Measurements from ENCODE around the gene CABLES1.
"Not testable (repeated sequence)": the region's sequence is repeated elsewhere in the genome, so short reads cannot be mapped to it uniquely, and the experiment has no call there.

CABLES1 gene

GRCh38 chr18:23272498-23273232 is 137.4 kb downstream of the CABLES1 start:
- no peak for DNase-seq

DNA sequence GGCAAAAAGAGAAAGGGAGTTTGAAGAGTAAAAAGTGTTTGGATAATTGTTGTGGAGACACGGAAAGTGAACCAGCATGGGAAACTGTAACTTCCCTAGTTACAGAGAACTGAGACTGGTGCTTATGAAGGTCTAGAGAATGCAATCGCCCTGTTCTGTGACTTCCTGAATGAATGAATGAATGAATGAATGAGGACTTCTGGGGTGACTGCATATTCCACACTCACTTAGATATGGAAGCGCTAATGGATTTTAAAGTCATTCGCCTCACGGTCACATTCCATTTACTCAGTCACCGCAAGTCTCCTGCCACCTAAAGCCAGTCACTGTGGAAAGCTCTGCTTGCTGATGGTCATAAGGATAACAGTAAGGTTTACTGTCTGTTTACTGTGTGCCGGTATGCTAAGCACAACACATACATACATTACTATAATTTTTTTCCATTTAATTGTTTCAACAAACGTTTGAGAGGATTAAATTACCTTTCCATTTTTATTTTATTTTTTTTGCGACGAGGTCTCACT is 138.2 kb downstream of the CABLES1 start:
- no peak for DNase-seq

DNA sequence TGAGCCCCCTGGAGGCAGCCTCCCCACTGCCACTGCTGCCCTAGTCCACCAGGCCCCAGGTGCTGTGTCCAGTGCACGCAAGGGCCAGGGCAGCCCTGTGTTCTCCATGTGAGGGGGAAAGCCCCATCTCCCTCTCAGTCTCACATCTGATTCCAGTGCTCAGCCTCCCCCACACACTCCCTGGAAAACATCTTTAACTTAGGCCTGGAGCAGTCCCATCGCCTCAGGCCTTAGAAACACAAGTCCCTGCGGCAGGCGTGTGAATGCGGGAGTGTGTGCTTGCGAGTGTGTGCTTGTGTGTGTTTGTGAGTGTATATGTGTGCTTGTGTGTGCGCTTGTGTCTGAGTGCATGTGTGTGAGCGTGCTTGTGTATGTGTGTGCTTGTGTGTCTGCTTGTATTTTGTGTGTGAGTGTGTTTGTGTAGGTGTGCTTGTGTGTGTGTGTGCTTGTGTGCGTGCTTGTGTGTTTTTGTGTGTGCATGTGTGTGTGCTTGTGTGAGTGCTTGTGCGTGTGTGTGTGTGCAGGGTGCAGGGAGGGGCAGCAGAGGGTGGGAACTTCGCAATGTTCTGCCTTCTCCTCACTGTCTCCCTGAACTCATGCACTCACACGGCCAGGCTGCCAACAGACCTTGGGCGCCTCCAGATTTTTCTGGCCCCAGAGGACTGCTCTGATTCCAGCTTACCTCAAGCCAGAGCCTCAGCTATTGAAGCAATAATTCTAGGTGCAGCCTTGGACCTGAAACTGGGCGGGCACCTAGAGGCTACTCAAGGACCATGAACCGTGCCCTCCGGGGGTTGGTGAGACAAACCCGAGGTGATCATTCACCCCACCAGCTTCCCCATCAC is 139.6 kb downstream of the CABLES1 start:
- no peak for DNase-seq

DNA sequence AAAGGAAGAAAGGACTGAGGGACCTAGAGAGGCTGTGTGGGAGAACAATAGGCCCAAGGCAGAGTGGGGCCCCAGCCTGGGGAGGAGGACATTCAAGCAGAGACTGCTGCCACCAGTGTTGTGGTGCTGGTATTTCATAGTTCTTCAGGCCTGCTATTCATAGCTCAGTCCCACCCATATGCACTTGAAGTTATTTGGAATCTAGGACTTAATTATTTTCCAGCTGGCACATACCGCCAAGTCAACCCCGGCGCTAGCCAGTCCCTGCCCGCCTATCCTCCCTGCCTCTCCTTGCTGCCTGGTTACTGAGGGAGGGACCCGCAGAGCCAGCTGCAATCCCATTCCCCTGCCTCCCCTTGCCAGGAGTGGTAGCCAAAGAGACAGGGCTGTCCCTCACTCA is 141.2 kb downstream of the CABLES1 start:
- DNase-seq = no peak

- no peak for DNase-seq
Measured at GRCh38 chr18:23277399-23277798, 142.1 kb downstream of the CABLES1 start.

DNA sequence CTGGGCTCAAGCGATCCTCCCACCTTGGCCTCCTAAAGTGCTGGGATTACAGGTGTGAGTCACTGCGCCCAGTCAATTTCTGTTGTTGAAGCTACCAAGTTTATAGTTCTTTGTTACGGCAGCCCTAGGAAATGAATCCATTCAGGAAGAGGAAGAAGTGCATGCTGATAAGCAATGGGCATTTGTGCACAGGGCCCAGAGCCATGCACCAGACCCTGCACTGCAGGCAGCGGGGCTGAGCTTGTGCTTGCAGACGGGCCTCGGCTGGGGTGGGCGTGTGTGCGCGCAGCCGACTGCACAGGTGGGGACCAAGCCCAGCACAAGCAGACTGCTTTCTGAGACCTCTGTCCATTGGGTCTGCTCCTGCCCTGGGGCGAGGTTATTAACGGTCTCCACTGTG is 144.6 kb downstream of the CABLES1 start:
- no peak for DNase-seq

GRCh38 chr18:23280844-23281243 is 145.6 kb downstream of the CABLES1 start:
- DNase-seq = no peak

GRCh38 chr18:23281626-23282436 is 146.5 kb downstream of the CABLES1 start:
- DNase-seq = no peak

DNA sequence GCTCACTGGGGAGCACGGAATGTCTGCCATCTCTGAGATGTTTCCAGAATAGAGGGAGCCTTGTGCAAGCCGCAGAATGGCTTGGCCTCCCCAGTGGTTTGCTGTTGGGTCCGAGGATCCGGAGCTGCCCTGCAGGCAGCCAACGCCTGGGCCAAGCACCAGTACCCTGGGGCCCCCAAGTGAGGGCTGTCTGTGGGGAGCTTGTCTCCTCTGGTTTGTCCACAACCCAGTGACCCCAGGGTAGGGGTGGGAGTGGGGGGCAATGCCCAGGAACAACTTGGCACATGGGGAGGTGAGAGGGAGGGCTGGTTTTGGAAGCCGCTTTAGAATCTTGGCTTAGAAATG is 147.1 kb downstream of the CABLES1 start:
- no peak for DNase-seq

DNA sequence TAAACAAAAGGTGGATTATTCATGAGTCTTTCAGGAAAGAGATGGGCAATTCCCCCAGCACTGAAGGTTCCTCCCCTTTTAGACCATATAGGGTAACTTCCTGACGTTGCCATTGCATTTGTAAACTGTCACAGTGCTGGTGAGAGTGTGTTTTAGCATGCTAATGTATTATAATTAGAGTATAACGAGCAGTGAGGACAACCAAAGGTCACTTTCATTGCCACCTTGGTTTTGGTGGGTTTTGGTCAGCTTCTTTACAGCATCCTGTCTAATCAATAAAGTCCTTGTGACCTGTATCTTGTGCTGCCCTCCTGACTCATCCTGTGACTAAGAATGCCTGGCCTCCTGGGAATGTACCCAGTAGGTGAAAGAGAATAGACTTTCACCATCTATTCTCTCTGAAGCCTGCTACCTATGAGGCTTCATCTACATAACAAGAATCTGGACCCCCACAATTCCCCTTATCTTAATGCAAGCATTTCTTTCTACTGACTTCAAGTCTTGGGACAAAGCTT is 148.7 kb downstream of the CABLES1 start:
- DNase-seq = no peak

- DNase-seq = no peak
Measured at GRCh38 chr18:23284629-23285028, 149.3 kb downstream of the CABLES1 start.

- DNase-seq = not testable (repeated sequence)
Measured at GRCh38 chr18:23285581-23285980, 150.3 kb downstream of the CABLES1 start.

DNA sequence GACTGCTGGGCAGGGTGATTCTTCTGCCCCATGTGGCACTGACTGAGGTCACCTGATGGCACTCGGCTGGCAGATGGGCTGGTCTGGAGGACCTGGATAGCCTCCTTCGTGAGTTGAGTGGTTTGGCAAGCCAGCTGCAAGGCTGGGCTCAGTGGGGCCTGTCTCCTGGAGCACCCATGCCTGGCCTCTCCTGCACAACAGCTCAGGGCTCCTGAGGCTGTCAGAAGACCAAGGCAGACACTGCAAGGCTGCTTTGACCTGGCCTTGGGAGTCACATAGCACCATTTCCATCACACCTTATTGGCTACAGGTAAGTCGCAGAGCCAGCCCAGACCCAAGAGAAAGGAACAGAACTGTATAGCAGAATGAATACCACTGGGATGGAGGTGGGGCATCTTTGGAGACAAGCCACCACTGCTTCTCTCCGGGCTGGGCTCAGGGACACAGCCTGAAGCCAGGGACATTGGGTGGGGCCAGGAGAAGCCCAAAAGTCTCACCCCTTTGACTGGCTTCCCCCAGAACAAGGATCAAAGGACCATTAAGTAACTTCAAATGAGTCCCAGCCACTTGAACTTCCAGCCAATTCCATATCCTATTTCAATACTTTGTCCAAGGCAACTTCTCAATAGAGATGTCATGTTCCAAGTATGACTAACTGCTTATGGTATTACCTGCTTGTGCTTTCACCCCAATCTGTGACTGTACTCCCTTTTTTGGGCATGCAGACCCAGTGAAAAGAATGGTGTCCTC is 156.3 kb downstream of the CABLES1 start:
- DNase-seq = no peak

- no peak for DNase-seq
Measured at GRCh38 chr18:23300231-23300805, 165.0 kb downstream of the CABLES1 start.

GRCh38 chr18:23301972-23302371 is 166.7 kb downstream of the CABLES1 start:
- DNase-seq = no peak

DNA sequence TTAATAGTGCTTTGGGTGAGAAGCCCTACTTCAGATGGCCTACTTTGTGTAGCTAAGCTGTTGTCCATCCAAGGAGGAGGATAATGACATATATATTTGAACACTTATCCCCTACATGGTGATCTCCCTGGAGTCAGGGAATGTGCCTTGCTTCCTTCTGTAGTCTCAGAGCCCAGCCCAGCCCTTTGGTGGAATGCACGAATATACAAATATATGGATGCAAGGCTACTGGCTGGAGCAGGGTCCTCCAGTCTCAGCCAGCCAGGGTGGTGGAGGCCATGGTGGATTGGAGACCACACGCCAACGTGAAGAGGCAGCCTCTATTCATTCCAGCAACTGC is 167.2 kb downstream of the CABLES1 start:
- DNase-seq = no peak

GRCh38 chr18:23302851-23303527 is 167.7 kb downstream of the CABLES1 start:
- DNase-seq = no peak

DNA sequence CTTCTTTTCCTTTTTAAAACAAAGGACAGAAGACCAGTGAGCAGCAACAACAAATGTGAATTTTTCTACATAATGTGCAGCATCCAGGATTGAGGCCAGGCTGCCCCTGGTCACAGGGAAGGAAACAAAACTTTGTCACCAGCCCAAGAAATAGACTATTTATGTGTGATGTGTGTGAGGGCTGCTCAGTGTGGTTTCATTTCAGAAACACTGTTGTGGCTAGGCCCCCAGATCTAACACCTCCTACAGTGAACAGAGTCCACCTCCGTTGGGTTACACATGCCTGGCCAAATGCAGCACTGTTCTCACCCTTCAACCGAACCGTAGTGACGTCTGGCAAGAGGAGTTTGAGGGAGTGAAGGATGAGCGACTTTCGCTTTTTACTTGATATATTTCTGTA is 171.5 kb downstream of the CABLES1 start:
- no peak for DNase-seq

- no peak for DNase-seq
Measured at GRCh38 chr18:23307567-23308295, 172.4 kb downstream of the CABLES1 start.

Measured in stimulated activated CD4-positive, alpha-beta T cell treated with anti-CD3 and anti-CD28 coated beads, Interleukin-4, amount 100 ng/mL, for 4 hours (primary cell).